ENCODE data around the gene SRBD1.
"Not testable (repeated sequence)": the region's sequence is repeated elsewhere in the genome, so short reads cannot be mapped to it uniquely, and the experiment has no call there.

SRBD1 gene

DNA sequence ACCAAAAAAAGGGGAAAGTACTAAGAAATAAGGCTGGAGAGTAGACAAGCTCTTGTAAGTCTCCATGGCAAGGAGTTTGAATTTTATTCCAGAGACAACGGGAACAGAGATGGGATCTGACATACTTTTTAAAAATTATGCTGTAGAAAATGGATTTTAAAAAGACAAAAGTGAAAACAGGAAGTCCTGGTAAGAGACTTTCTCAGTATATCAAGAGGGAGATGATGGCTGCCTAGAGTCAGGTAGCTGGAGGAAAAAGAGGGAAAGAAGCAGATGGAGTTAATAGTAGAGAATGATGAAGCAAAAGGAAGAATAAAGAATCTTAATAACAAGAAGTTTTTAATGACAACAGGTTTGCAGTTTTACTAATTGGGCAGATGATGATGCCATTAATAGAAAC, 168.1 kb downstream of the SRBD1 start:
- Histone ChIP-seq H3K36me3 (ENCODE audit: control insufficient read depth, insufficient read depth, low read length) (no peaks in the 10 kb centered on the region), H3K4me1 (ENCODE audit: control insufficient read depth, insufficient read depth, low read length, poor library complexity, severe bottlenecking) (no peaks in the 10 kb centered on the region), H3K9me3 (ENCODE audit: control insufficient read depth, low read length) (no peaks in the 10 kb centered on the region), H3K27ac (ENCODE audit: low read depth, low read length, severe bottlenecking) (no peak overlapping the region), H3K4me3 (ENCODE audit: extremely low read depth, insufficient read depth, low read length, poor library complexity, severe bottlenecking) (no peak overlapping the region)
- WGBS, 2 experiments (ENCODE audit: insufficient coverage in 2 of 2), result 73 to 91% methylated on average over 1 of the region's 1 CpG

DNA sequence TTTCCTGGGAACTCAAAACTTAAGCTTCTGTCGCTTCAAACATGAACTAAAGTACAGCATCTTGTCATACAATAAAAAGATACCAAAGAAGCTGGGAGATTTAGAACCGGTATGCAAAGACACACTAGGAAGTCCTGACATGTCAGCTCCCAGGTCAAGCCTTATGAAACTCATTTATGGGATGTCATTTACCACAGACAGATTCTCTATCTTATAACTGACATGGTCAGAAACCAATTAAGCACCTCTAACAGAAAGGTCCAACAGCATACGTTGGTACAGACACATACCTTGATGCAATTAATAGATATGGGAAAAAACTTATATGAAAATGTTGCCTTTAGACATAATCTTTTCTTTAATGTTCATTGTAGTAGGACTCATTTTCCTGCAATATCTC, 169.0 kb downstream of the SRBD1 start:
- Histone ChIP-seq H3K36me3 (ENCODE audit: control insufficient read depth, insufficient read depth, low read length) (no peaks in the 10 kb centered on the region), H3K4me3 (ENCODE audit: extremely low read depth, insufficient read depth, low read length, poor library complexity, severe bottlenecking) (no peak overlapping the region), H3K9me3 (ENCODE audit: control insufficient read depth, low read length) (peaks cover 4% of the 10 kb centered on the region), H3K4me1 (ENCODE audit: control insufficient read depth, insufficient read depth, low read length, poor library complexity, severe bottlenecking) (no peaks in the 10 kb centered on the region), H3K27ac (ENCODE audit: low read depth, low read length, severe bottlenecking) (no peak overlapping the region)
- 100% methylated on average over 1 of the region's 3 CpGs for WGBS, 2 experiments (ENCODE audit: insufficient coverage in 2 of 2)

DNA sequence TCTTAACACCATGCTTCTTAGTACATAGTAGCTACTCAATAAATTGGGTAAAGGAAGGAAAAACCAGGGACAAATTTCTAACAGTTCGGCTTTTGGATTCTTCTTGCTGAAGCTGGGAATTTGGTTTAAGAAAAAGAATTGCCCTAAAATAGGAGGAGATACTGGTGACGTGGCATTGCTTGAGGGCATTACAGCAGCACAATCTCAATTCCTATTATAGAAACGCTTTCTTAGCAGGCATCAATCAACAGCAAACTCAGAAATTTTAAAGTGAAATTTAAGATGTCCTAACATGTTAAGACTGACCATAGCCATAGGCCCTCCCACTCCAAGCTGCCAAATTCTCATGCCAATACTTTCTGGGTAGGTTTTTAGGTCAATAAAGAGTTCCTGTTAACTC, 169.5 kb downstream of the SRBD1 start:
- H3K27ac ChIP-seq (ENCODE audit: low read depth, low read length, severe bottlenecking), result no peak overlapping the region
- peaks cover 4% of the 10 kb centered on the region for H3K9me3 ChIP-seq (ENCODE audit: control insufficient read depth, low read length)
- H3K4me1 ChIP-seq (ENCODE audit: control insufficient read depth, insufficient read depth, low read length, poor library complexity, severe bottlenecking), result no peaks in the 10 kb centered on the region
- WGBS, 2 experiments (ENCODE audit: insufficient coverage in 2 of 2), result 100% methylated on average over 1 of the region's 3 CpGs; no CpG with 5 or more reads in 1 of the 2 experiments
- no peak overlapping the region for H3K4me3 ChIP-seq (ENCODE audit: extremely low read depth, insufficient read depth, low read length, poor library complexity, severe bottlenecking)
- no peaks in the 10 kb centered on the region for H3K36me3 ChIP-seq (ENCODE audit: control insufficient read depth, insufficient read depth, low read length)

DNA sequence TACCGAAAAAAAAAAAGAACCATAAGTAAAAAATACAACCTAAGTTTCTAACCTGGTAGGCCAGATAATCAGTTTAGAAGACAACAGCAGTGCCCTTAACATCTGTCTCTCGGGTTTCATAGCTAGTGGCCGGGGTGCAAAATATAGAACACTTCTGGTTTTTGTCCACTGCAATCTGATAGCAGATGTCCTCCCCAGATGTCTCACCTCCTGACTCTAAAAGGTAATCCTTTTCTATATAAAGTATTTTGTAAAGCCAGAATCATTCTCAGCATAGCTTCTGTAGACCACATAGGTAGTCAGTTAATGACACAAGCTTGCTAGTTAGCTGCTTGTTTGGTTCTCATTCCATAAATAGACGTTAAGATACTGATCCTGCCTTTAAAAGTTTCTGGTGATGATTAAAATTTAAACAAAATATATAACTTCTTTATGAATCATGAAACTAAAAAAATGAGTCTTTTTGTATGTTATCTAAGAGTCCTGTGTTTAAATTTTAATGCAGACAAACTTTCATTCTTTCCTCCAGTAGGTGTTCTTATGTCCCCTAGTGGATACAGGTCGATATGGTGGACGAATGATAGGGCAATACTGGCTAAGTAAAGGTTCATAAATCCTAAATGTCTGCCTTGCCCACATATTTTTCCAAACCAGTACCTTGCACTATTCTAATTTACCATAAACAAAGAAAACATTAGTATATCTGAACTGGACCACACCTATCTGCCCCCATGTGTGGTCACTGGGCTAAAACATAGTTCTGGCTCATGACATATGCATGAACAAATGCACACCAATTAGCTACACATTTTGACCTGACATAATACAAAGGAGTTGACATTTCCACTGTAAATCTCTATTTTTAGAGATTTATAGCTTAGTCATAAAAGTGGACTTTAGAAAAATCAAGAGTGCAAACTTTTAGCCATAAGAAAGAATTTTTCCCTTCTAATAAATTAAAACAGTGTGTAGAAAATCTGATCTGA, 171.0 kb downstream of the SRBD1 start:
- no peak overlapping the region for H3K4me3 ChIP-seq (ENCODE audit: extremely low read depth, insufficient read depth, low read length, poor library complexity, severe bottlenecking)
- H3K36me3 ChIP-seq (ENCODE audit: control insufficient read depth, insufficient read depth, low read length), result no peaks in the 10 kb centered on the region
- no peak overlapping the region for H3K27ac ChIP-seq (ENCODE audit: low read depth, low read length, severe bottlenecking)
- peaks cover 4% of the 10 kb centered on the region for H3K9me3 ChIP-seq (ENCODE audit: control insufficient read depth, low read length)
- 96 to 100% methylated on average over 2 to 5 of the region's 6 CpGs for WGBS, 2 experiments (ENCODE audit: insufficient coverage in 2 of 2)
- H3K4me1 ChIP-seq (ENCODE audit: control insufficient read depth, insufficient read depth, low read length, poor library complexity, severe bottlenecking), result no peaks in the 10 kb centered on the region

DNA sequence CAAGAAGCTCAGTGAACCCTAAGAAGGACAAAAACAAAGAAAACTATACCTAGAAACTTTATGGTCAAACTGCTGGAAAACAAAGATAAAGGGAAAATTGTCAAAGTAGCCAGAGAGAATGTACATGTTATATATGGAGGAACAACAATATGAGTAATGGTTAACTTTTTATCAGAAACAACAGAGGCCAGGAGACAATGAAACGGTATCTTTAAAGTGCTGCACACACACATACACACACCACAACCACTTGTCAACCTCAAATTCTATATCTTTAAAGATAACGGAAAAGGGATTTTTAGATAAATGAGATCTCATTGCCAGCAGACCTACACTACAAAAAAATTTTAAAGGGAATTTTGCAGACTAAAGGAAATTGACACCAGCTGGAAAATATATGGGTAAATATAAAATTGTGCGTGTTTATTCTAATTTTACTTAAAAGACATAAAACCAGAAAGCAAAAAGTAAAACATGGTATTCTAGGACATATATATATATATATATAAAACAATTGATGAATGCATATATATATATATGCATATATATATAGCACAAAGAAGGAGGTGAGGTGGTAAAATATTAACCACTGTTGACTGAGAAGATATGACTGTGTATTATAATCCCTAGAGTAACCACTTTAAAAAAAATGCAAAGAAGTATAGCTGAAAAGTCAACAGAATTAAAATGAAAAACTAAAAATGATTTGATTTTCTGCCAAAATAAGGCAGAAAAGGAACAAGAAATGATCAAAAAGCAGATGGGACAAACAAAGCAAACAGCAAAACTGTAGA, 172.0 kb downstream of the SRBD1 start:
- H3K27ac ChIP-seq (ENCODE audit: low read depth, low read length, severe bottlenecking), result no peak overlapping the region
- no CpG with 5 or more reads among the region's 3 CpGs for whole genome bisulfite sequencing, 2 experiments (ENCODE audit: insufficient coverage in 2 of 2)
- peaks cover 4% of the 10 kb centered on the region for H3K9me3 ChIP-seq (ENCODE audit: control insufficient read depth, low read length)
- H3K4me3 ChIP-seq (ENCODE audit: extremely low read depth, insufficient read depth, low read length, poor library complexity, severe bottlenecking), result no peak overlapping the region
- H3K36me3 ChIP-seq (ENCODE audit: control insufficient read depth, insufficient read depth, low read length), result no peaks in the 10 kb centered on the region
- H3K4me1 ChIP-seq (ENCODE audit: control insufficient read depth, insufficient read depth, low read length, poor library complexity, severe bottlenecking), result peaks cover 7% of the 10 kb centered on the region

DNA sequence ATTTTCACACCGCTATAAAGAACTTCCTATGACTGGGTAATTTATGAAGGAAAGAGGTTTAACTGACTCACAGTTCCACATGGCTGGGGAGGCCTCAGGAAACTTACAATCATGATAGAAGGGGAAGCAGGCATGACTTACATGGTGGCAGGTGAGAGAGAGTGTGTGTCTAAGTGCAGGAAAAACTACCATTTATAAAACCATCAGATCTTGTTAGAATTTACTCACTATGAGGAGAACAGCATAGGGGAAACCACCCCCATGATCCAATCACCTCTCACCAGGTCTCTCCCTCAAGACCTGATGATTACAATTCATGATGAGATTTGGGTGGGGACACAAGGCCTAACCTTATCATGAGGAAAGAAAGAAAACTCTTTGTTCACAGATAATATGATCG, 174.6 kb downstream of the SRBD1 start:
- H3K27ac ChIP-seq (ENCODE audit: low read depth, low read length, severe bottlenecking), result no peak overlapping the region
- peaks cover 4% of the 10 kb centered on the region for H3K9me3 ChIP-seq (ENCODE audit: control insufficient read depth, low read length)
- WGBS, 2 experiments (ENCODE audit: insufficient coverage in 2 of 2), result 100% methylated on average over 1 of the region's 2 CpGs; no CpG with 5 or more reads in 1 of the 2 experiments
- H3K4me3 ChIP-seq (ENCODE audit: extremely low read depth, insufficient read depth, low read length, poor library complexity, severe bottlenecking), result no peak overlapping the region
- no peaks in the 10 kb centered on the region for H3K36me3 ChIP-seq (ENCODE audit: control insufficient read depth, insufficient read depth, low read length)
- H3K4me1 ChIP-seq (ENCODE audit: control insufficient read depth, insufficient read depth, low read length, poor library complexity, severe bottlenecking), result peaks cover 19% of the 10 kb centered on the region

DNA sequence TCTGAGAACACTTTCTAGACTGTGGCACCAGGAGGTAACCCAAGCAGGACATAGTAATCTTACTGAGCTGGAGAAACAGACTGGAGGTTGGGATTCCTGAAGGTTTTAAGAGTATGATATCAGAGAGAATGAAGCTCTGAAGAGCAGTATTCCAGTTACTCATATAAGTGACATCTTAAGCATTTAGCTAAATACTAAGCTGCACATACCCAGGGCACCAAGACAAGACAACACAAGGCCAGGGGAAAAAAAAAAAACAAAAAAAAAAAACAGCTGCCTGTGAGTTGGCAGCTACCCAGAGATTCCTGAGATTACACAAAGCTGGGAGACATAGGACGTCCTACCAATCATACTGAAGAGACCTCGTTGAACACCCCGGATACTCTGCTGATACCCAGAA, 175.8 kb downstream of the SRBD1 start:
- Histone ChIP-seq H3K9me3 (ENCODE audit: control insufficient read depth, low read length) (peaks cover 4% of the 10 kb centered on the region), H3K4me3 (ENCODE audit: extremely low read depth, insufficient read depth, low read length, poor library complexity, severe bottlenecking) (no peak overlapping the region), H3K27ac (ENCODE audit: low read depth, low read length, severe bottlenecking) (peak overlapping the region; percentile 61), H3K36me3 (ENCODE audit: control insufficient read depth, insufficient read depth, low read length) (no peaks in the 10 kb centered on the region), H3K4me1 (ENCODE audit: control insufficient read depth, insufficient read depth, low read length, poor library complexity, severe bottlenecking) (peaks cover 19% of the 10 kb centered on the region)
- no CpG with 5 or more reads among the region's 3 CpGs for WGBS, 2 experiments (ENCODE audit: insufficient coverage in 2 of 2)

DNA sequence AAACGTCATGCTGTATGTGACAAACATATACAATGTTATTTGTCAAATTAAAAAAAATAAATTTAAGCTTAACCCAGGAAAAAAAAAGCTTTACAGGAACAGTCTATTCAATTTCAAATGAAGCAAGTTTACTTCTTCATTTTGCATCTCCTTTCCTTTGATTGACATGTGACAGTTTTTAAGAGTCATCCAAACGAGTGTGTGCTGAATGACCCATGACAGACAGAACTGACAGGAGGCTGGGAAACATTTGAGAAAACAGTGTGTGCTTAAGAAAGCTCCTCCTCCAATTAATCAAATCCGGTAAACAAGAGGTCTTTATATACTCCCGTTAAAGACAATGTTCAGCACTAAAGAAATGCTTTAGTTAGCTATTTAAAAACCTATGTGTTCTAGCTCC, 177.7 kb downstream of the SRBD1 start:
- H3K4me3 ChIP-seq (ENCODE audit: extremely low read depth, insufficient read depth, low read length, poor library complexity, severe bottlenecking), result no peak overlapping the region
- peaks cover 4% of the 10 kb centered on the region for H3K9me3 ChIP-seq (ENCODE audit: control insufficient read depth, low read length)
- no peaks in the 10 kb centered on the region for H3K36me3 ChIP-seq (ENCODE audit: control insufficient read depth, insufficient read depth, low read length)
- H3K27ac ChIP-seq (ENCODE audit: low read depth, low read length, severe bottlenecking), result no peak overlapping the region
- peaks cover 19% of the 10 kb centered on the region for H3K4me1 ChIP-seq (ENCODE audit: control insufficient read depth, insufficient read depth, low read length, poor library complexity, severe bottlenecking)
- no CpG with 5 or more reads among the region's 4 CpGs for WGBS, 2 experiments (ENCODE audit: insufficient coverage in 2 of 2)

DNA sequence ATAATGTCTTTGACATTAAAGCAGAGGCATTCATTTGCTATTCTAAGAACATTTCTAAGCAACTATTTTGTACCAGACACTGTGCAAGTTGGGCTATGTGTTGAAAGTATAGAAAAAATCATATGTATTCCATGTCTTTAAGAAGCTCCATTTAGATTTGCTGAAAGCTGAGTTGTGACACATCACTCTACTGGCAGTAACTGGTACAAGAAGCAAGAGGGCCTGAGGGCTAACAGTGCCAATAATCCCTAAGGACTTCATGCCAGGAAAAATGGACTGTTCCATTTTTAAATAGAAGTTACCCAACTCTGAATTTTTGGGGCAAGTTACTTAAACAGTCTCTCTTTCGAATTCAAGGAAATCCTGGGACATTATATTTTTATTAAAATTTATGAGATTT, 178.7 kb downstream of the SRBD1 start:
- Histone ChIP-seq H3K36me3 (ENCODE audit: control insufficient read depth, insufficient read depth, low read length) (no peaks in the 10 kb centered on the region), H3K27ac (ENCODE audit: low read depth, low read length, severe bottlenecking) (no peak overlapping the region), H3K9me3 (ENCODE audit: control insufficient read depth, low read length) (peaks cover 2% of the 10 kb centered on the region), H3K4me1 (ENCODE audit: control insufficient read depth, insufficient read depth, low read length, poor library complexity, severe bottlenecking) (peaks cover 19% of the 10 kb centered on the region), H3K4me3 (ENCODE audit: extremely low read depth, insufficient read depth, low read length, poor library complexity, severe bottlenecking) (no peak overlapping the region)
- WGBS, 2 experiments (ENCODE audit: insufficient coverage in 2 of 2), result no CpG with 5 or more reads among the region's 1 CpG

DNA sequence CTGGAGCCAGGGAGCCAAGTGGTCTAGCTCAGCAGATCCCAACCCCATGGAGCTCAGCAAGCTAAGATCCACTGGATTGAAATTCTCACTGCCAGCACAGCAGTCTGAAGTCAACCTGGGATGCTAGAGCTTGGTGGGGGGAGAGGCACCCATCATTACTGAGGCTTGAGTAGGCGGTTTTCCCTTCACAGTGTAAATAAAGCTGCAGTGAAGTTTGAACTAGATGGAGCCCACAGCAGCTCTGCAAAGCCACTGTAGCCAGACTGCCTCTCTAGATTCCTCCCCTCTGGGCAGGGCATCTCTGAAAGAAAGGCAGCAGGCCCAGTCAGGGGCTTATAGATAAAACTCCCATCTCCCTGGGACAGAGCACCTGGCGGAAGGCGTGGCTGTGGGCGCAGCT, 185.0 kb downstream of the SRBD1 start:
- WGBS, 2 experiments (ENCODE audit: insufficient coverage in 2 of 2), result 95 to 100% methylated on average over 4 of the region's 4 CpGs
- not testable (repeated sequence) for H3K9me3 ChIP-seq (ENCODE audit: control insufficient read depth, low read length); H3K27ac ChIP-seq (ENCODE audit: low read depth, low read length, severe bottlenecking); H3K4me1 ChIP-seq (ENCODE audit: control insufficient read depth, insufficient read depth, low read length, poor library complexity, severe bottlenecking); H3K36me3 ChIP-seq (ENCODE audit: control insufficient read depth, insufficient read depth, low read length); H3K4me3 ChIP-seq (ENCODE audit: extremely low read depth, insufficient read depth, low read length, poor library complexity, severe bottlenecking)
